Activated T-cell treated with anti-CD3 and anti-CD28 coated beads, Interleukin-2, amount 50 U/mL, for 24 hours (primary cell): ENCODE measurements around the gene SLC27A5.

Source experiments
- DNase-seq: peaks from one replicate; pipeline ENCODE4 v3.0.0-alpha.2; 2020
- H3K27ac Mint-ChIP-seq: 2 replicates; pipeline ENCODE4 v1.8.0; 2020; ENCODE audit warnings: mild to moderate bottlenecking, mixed read lengths
- H3K27me3 Mint-ChIP-seq: 2 replicates; pipeline ENCODE4 v1.8.0; 2020; ENCODE audit warnings: mixed read lengths
- H3K36me3 Mint-ChIP-seq: 2 replicates; pipeline ENCODE4 v1.8.0; 2020; ENCODE audit warnings: low read depth, mixed read lengths
- H3K4me1 Mint-ChIP-seq: 2 replicates; pipeline ENCODE4 v1.8.0; 2020; ENCODE audit warnings: low read depth, mixed read lengths
- H3K4me3 Mint-ChIP-seq: 2 replicates; pipeline ENCODE4 v1.8.0; 2020; ENCODE audit warnings: mild to moderate bottlenecking, moderate library complexity, mixed read lengths
- H3K9me3 Mint-ChIP-seq: 2 replicates; pipeline ENCODE4 v1.8.0; 2020; ENCODE audit warnings: mixed read lengths

SLC27A5 gene, protein sequence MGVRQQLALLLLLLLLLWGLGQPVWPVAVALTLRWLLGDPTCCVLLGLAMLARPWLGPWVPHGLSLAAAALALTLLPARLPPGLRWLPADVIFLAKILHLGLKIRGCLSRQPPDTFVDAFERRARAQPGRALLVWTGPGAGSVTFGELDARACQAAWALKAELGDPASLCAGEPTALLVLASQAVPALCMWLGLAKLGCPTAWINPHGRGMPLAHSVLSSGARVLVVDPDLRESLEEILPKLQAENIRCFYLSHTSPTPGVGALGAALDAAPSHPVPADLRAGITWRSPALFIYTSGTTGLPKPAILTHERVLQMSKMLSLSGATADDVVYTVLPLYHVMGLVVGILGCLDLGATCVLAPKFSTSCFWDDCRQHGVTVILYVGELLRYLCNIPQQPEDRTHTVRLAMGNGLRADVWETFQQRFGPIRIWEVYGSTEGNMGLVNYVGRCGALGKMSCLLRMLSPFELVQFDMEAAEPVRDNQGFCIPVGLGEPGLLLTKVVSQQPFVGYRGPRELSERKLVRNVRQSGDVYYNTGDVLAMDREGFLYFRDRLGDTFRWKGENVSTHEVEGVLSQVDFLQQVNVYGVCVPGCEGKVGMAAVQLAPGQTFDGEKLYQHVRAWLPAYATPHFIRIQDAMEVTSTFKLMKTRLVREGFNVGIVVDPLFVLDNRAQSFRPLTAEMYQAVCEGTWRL

DNA sequence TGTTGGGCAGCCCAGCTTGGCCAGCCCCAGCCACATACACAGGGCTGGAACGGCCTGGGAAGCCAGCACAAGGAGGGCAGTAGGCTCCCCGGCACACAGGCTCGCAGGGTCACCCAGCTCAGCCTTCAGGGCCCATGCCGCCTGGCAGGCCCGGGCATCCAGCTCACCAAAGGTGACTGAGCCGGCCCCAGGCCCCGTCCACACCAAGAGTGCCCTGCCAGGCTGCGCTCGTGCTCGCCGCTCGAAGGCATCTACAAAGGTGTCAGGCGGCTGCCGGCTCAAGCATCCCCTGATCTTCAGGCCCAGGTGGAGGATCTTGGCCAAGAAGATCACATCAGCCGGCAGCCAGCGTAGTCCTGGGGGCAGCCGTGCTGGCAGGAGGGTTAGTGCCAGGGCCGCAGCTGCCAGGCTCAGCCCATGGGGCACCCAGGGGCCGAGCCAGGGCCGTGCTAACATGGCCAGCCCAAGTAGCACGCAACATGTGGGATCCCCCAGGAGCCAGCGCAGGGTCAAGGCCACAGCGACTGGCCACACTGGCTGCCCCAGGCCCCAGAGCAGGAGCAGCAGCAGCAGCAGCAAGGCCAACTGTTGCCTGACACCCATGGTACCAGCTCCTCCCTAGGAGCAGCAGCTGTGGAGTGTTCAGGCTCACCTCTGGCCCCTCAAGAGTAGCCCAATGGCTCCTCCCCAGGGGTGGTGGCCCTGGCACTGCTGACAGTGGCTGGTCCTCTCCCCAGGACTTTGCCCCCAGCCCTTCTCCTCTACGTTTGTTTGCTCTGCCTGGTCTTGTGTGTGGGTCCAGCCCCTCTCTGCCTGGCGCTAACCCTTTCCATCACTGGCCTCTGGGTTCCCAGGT, at the start of gene SLC27A5:
SLC27A5 (minus strand) TSS at position 640 of the 856 bp plus-strand sequence; CDS start at position 603, 37 bp downstream.
- no peak for DNase-seq
- Mint-ChIP-seq H3K36me3 (peaks cover 31% of the 10 kb centered on the region), H3K4me3 (no peak within 1 kb of the TSS), H3K4me1 (peaks cover 19% of the 10 kb centered on the region), H3K9me3 (peaks cover 3% of the 10 kb centered on the region), H3K27ac (no peak within 1 kb of the TSS), H3K27me3 (no peaks in the 10 kb centered on the region)

- peak overlapping the region; percentile 100 for H3K27ac Mint-ChIP-seq
- no peaks in the 10 kb centered on the region for H3K27me3 Mint-ChIP-seq
- peak overlapping the region; percentile 97 for H3K4me3 Mint-ChIP-seq
- peak; percentile 38 for DNase-seq
- H3K4me1 Mint-ChIP-seq: peaks cover 64% of the 10 kb centered on the region
- peaks cover 48% of the 10 kb centered on the region for H3K36me3 Mint-ChIP-seq
- H3K9me3 Mint-ChIP-seq: no peaks in the 10 kb centered on the region
Measured at GRCh38 chr19:58560921-58561320, 49.1 kb upstream of the SLC27A5 start.

DNA sequence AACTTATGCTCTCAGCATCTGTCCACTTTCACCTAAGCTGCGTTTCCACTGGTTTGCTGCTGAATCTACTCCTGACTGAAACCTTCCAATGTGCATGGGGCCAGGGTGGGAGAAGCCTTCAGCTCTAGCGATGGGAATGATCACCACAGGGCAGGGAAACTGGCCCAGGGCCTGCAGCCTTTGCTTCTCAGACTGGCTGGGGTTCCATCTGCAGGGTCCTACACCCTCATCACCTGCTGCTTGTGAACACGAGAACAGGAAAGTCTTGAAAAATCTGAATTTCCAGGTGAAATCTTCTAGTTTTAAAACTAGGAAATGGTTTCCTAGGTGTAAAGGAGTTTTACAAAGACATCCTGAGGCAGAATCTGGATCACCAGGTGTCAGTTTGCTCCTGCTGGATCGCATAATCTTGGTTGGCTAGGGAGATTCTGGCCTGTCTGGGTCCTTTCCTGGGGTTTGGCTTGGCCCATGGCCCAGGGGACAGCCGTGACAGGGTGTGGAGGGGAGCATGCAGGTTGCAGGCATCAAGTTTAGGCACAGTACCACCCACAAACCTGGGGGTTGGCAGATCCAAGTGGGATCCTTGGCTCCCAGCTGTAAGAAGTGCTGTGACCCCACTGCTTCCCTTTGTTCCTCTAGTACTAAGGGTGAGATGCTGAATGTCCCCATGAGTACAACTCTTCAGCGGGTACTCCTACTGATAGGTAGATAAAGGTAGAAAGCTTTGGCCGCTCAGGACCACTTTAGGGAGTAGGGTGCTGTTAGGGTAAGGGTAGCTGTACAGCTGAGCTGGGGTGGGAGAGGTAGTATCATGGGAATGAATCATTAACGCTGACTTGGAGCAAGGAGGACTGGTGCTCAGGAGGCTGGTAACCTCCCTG, 48.5 kb upstream of the SLC27A5 start:
- no peaks in the 10 kb centered on the region for H3K27me3 Mint-ChIP-seq
- peaks cover 55% of the 10 kb centered on the region for H3K36me3 Mint-ChIP-seq
- peak overlapping the region; percentile 100 for H3K27ac Mint-ChIP-seq
- H3K9me3 Mint-ChIP-seq: no peaks in the 10 kb centered on the region
- H3K4me3 Mint-ChIP-seq: peak overlapping the region; percentile 97
- H3K4me1 Mint-ChIP-seq: peaks cover 69% of the 10 kb centered on the region
- DNase-seq: peak; percentile 39

- DNase-seq: peak; percentile 84
- Mint-ChIP-seq H3K27me3 (no peaks in the 10 kb centered on the region), H3K4me1 (peaks cover 73% of the 10 kb centered on the region), H3K9me3 (no peaks in the 10 kb centered on the region), H3K27ac (peak overlapping the region; percentile 100), H3K36me3 (peaks cover 61% of the 10 kb centered on the region), H3K4me3 (peak overlapping the region; percentile 97)
Measured at GRCh38 chr19:58559275-58560006, 47.6 kb upstream of the SLC27A5 start.

DNA sequence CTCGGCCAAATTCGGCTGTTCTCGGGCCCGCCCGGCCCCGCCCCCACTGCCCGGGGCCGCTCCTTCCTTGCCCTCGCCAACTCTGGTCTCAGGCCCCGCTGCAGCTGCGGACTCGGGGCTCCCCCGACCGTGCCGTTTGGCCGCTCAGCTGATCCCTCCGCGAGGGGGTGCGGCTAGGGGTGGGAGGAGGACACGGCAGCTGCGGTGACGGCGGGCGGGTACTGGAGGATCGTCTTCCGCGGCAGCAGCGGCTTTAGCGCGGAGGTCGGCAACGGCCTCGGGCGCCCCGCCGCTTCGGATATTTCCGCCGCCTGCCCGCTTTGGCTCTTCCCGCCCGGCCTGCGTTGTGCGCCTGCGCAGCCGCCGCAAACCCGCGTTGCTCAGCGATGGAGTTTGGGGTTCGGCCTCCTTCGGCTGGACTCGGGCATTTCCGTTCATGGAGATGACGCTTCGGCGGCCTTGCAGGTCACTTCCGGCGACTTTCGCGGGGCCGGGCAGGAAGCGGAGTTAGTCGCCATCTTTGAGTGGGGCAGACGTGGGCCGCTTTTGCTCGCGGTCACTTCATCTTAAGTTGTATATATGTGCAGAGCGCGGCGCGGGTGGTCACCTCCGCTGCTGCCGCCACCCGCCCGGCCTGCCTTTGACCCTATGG, 47.0 kb upstream of the SLC27A5 start:
- Mint-ChIP-seq H3K4me3 (peak overlapping the region; percentile 97), H3K27ac (peak overlapping the region; percentile 100), H3K9me3 (no peaks in the 10 kb centered on the region), H3K27me3 (no peaks in the 10 kb centered on the region), H3K4me1 (peaks cover 75% of the 10 kb centered on the region), H3K36me3 (peaks cover 68% of the 10 kb centered on the region)
- DNase-seq: peak; percentile 99

DNA sequence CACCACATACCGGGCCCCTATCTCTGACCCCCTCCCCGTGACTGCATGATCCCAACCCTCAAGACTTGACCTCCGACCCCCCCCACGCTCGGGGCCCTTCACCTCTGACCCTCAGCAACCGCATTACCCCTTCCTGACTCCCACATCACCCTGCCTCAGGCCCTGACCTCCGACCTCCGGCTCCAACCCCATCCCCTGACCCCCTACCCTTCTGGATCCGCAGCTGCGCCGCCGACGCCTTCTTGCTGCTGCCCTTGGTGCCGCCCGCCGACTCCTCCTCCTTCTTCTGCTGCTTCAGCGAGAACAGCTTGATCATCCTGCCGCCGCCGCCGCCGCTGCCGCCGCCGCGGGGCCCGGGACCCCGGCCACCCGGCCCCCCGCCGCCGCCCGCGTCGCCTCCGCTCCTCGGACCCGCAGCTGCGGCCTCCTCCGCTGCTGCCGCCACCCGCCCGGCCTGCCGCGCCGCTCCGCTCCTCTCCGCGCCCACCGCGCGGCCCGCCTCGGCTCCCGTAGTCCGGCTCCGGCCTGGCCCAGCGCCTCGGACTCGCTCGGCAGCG, 46.4 kb upstream of the SLC27A5 start, which contains the start of gene UBE2M:
UBE2M (minus strand) TSS at position 546 of the 557 bp plus-strand sequence; CDS start at position 316, 230 bp downstream.
- H3K4me3 Mint-ChIP-seq: peak within 1 kb of the TSS; percentile 97
- H3K27me3 Mint-ChIP-seq: no peaks in the 10 kb centered on the region
- H3K36me3 Mint-ChIP-seq: peaks cover 74% of the 10 kb centered on the region
- no peaks in the 10 kb centered on the region for H3K9me3 Mint-ChIP-seq
- H3K27ac Mint-ChIP-seq: peak within 1 kb of the TSS; percentile 100
- DNase-seq: no peak
- peaks cover 73% of the 10 kb centered on the region for H3K4me1 Mint-ChIP-seq

GRCh38 chr19:58557221-58558065, 45.7 kb upstream of the SLC27A5 start:
- H3K4me1 Mint-ChIP-seq: peaks cover 74% of the 10 kb centered on the region
- DNase-seq: no peak
- H3K9me3 Mint-ChIP-seq: no peaks in the 10 kb centered on the region
- no peaks in the 10 kb centered on the region for H3K27me3 Mint-ChIP-seq
- peak overlapping the region; percentile 96 for H3K27ac Mint-ChIP-seq
- H3K36me3 Mint-ChIP-seq: peaks cover 81% of the 10 kb centered on the region
- peak overlapping the region; percentile 97 for H3K4me3 Mint-ChIP-seq

GRCh38 chr19:58556622-58557220, 44.9 kb upstream of the SLC27A5 start:
- Mint-ChIP-seq H3K36me3 (peaks cover 83% of the 10 kb centered on the region), H3K4me1 (peaks cover 72% of the 10 kb centered on the region), H3K27ac (peak overlapping the region; percentile 96), H3K9me3 (no peaks in the 10 kb centered on the region), H3K4me3 (peak overlapping the region; percentile 97), H3K27me3 (no peaks in the 10 kb centered on the region)
- no peak for DNase-seq

- DNase-seq: peak; percentile 29
- Mint-ChIP-seq H3K27me3 (no peaks in the 10 kb centered on the region), H3K4me1 (peaks cover 67% of the 10 kb centered on the region), H3K4me3 (peak overlapping the region; percentile 97), H3K27ac (peak overlapping the region; percentile 96), H3K36me3 (peaks cover 84% of the 10 kb centered on the region), H3K9me3 (no peaks in the 10 kb centered on the region)
Measured at GRCh38 chr19:58555920-58556621, 44.3 kb upstream of the SLC27A5 start.

GRCh38 chr19:58555369-58555885, 43.6 kb upstream of the SLC27A5 start:
- peaks cover 64% of the 10 kb centered on the region for H3K4me1 Mint-ChIP-seq

More at GRCh38 chr19:58555369-58555885, 43.6 kb upstream of the SLC27A5 start:
- no peaks in the 10 kb centered on the region for H3K27me3 Mint-ChIP-seq
- peak overlapping the region; percentile 96 for H3K27ac Mint-ChIP-seq
- no peaks in the 10 kb centered on the region for H3K9me3 Mint-ChIP-seq
- DNase-seq: no peak
- H3K4me3 Mint-ChIP-seq: peak overlapping the region; percentile 97
- peaks cover 90% of the 10 kb centered on the region for H3K36me3 Mint-ChIP-seq
